ENCODE results near the gene TAF4.
"Not testable (repeated sequence)": the region's sequence is repeated elsewhere in the genome, so short reads cannot be mapped to it uniquely, and the experiment has no call there.

The TAF4 gene

DNA sequence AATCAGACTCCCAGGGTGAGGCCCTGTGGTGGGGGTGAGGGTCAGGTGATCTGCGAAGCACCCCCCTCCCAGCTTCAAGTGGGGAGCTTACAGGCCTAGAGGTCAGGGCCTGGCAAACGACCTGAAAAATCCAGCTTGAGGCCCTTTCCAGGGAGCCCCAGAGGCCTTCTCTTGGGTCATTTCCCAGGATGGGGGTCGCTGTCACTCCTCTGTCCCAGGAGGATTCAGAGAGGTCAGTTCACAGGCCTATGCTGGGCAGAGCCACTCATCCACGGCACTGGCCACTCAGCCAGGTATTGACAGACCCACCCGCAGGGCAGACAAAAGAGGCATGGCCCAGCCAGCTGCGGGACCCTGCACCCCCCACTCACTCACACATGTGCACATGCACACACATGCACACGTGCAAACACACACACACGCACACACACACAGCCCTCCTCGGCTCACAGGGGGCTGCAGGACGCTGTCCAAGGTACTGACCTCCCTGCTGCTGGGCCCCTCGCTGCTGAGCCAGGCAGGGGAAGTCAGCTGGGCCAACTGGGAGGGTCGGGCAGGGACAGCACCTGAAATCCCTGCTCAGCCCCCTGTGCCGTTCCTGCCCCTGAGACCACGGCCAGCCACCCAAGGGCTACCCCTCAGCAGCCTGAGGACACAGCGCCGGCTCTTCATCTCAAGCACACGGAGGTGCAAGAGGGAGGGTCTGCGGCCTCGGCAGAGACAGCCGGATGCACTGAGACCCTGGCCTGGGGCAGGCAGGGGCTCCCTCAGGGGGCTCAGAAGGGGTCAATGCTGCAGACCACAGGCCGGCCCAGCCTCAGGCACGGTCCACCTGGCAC, 113.8 kb downstream of the TAF4 start:
- no peak for DNase-seq (ENCODE audit: low read depth)

DNA sequence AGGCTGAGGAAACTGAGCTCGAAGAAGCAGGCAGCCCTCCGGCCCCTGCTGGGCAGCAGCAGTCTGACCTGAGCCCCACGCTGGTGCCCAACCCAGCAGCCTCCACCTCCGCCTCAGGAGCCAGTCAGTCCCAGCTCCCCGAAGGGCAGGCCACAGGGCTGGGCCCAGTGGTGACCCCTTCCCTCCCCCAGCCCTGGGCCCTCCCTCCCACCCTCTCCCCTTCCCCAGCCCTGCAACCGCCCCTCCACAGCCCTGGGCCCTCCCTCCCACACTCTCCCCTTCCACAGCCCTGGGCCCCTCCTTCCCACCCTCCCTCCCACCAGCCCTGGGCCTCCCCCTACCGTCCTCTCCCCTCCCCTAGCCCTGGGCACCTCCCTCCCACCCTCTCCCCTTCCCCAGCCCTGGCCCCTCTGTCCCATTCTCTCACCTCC, 115.0 kb downstream of the TAF4 start:
- no peak overlapping the region for H3K4me3 ChIP-seq (ENCODE audit: low read length)
- DNase-seq (ENCODE audit: low read depth), result no peak
- TF ChIP-seq, protein P1, sequence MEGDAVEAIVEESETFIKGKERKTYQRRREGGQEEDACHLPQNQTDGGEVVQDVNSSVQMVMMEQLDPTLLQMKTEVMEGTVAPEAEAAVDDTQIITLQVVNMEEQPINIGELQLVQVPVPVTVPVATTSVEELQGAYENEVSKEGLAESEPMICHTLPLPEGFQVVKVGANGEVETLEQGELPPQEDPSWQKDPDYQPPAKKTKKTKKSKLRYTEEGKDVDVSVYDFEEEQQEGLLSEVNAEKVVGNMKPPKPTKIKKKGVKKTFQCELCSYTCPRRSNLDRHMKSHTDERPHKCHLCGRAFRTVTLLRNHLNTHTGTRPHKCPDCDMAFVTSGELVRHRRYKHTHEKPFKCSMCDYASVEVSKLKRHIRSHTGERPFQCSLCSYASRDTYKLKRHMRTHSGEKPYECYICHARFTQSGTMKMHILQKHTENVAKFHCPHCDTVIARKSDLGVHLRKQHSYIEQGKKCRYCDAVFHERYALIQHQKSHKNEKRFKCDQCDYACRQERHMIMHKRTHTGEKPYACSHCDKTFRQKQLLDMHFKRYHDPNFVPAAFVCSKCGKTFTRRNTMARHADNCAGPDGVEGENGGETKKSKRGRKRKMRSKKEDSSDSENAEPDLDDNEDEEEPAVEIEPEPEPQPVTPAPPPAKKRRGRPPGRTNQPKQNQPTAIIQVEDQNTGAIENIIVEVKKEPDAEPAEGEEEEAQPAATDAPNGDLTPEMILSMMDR (conservative IDR thresholded peaks at IDR 0.05; ENCODE audit: low read depth, low read length), result no peak

More for the DNA sequence above, 113.8 kb downstream of the TAF4 start:
- TF ChIP-seq, protein P1 (conservative IDR thresholded peaks at IDR 0.05; ENCODE audit: low read depth, low read length), result no peak
- no peak overlapping the region for H3K4me3 ChIP-seq (ENCODE audit: low read length)

DNA sequence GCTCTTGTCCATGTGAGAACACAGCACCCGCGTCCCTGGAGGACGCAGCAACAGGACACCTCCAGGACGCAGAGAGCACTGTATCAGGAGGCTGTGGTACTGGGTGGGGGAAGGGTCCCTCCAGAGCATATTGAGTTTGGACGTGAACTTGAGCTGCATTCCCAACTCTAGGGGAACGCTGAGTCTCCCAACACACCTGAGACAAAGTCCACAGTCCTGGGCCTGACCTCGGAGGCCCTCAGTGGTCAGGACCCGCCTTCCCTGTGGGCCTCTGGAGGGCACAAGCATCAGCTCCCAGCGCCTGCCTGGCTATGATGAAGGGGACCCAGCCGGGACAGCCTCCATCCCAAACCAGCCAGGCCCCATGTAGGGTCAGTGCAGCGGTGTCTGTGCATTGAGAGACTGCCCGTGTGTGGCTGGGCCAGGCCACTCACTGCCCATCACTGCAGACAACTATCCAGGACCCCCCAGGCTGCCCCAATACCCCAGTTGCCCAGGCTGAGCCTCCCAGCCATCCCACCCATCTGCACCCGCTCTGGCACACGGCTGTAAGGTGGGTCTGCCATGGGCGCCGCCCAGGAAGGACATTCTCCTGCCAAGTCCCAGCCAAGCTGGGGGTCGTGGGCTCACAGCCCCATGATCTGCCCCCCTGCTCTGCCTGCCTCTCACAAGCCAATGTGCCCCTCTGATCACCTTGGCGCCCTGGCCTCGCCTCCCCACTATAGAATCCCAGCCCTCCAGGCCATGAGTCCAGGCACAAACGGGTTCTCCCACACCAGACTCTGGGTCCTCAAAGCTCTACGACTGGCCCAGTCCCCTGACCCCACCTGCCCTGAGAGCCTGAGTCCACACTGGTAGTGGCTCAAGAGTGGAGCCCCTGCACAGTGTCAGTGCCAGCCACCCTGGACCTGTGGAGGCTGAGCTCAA, 115.7 kb downstream of the TAF4 start:
- DNase-seq (ENCODE audit: low read depth), result no peak
- no peak overlapping the region for H3K4me3 ChIP-seq (ENCODE audit: low read length)
- TF ChIP-seq, protein P1 (conservative IDR thresholded peaks at IDR 0.05; ENCODE audit: low read depth, low read length), result no peak

DNA sequence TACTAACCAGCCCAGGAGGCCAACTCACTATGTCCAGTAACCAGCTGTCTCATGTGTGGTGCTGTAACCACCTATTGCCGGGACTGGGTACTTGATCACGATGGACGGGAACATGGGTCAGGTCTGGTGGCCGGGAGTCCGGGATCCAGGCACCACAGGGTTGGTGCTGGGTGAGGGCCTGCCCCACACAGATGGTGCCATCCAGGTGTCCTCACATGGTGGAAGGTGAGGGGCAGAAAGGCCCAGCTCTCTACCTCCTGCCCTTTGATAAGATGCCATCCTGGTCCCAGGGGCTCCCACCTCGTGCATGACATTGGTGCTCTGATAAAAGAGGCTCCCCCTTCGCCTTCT, 116.3 kb downstream of the TAF4 start:
- no peak for DNase-seq (ENCODE audit: low read depth)
- no peak overlapping the region for H3K4me3 ChIP-seq (ENCODE audit: low read length)
- TF ChIP-seq, protein P1 (conservative IDR thresholded peaks at IDR 0.05; ENCODE audit: low read depth, low read length), result no peak

- TF ChIP-seq, protein P1 (conservative IDR thresholded peaks at IDR 0.05; ENCODE audit: low read depth, low read length), result no peak
- H3K4me3 ChIP-seq (ENCODE audit: low read length), result no peak overlapping the region
- no peak for DNase-seq (ENCODE audit: low read depth)
Measured at GRCh38 chr20:61948586-61949362, 116.9 kb downstream of the TAF4 start.

GRCh38 chr20:61948056-61948455, 117.6 kb downstream of the TAF4 start:
- not testable (repeated sequence) for H3K4me3 ChIP-seq (ENCODE audit: low read length); DNase-seq (ENCODE audit: low read depth)

GRCh38 chr20:61945495-61945894, 120.2 kb downstream of the TAF4 start:
- DNase-seq (ENCODE audit: low read depth); H3K4me3 ChIP-seq (ENCODE audit: low read length): not testable (repeated sequence)

GRCh38 chr20:61944967-61945366, 120.7 kb downstream of the TAF4 start:
- not testable (repeated sequence) for H3K4me3 ChIP-seq (ENCODE audit: low read length); DNase-seq (ENCODE audit: low read depth)

Measured in retinal pigment epithelial cell (primary cell).